Lower leg skin (tissue), 3 donors: ENCODE measurements around the gene TTC7B.

Source experiments
- CTCF ChIP-seq, 3 donors: fragments of 450-650 bp; IDR thresholded peaks; one replicate each; pipeline ENCODE4 v1.5.1; 2016; ENCODE audit warnings: antibody characterized with exemption in 3 of 3, mild to moderate bottlenecking in 3 of 3, moderate library complexity in 2 of 3
- POLR2A ChIP-seq, 2 donors: fragments of 450-650 bp; IDR thresholded peaks; one replicate each; pipeline ENCODE4 v1.6.1; 2016 to 2017; ENCODE audit warnings: antibody characterized with exemption in 2 of 2, mild to moderate bottlenecking in 1 of 2, moderate library complexity in 1 of 2

- TF ChIP-seq POLR2A (IDR thresholded peaks at IDR 0.05) (no peak), CTCF (IDR thresholded peaks at IDR 0.05) (no peak)
Observed at GRCh38 chr14:90625445-90625844, 190.8 kb downstream of the TTC7B start.
